Mesodermal cell (in vitro differentiated cells): ENCODE measurements around the gene TRAK1.

Experiments
- H3K27ac ChIP-seq: 2 replicates; pipeline ENCODE4 v1.7.0; 2013; ENCODE audit warnings: mild to moderate bottlenecking, low read depth, low read length, moderate library complexity; ENCODE audit not compliant: severe bottlenecking
- H3K36me3 ChIP-seq: 2 replicates; pipeline ENCODE4 v1.7.1; 2013; ENCODE audit warnings: mild to moderate bottlenecking, low read length, moderate library complexity; ENCODE audit not compliant: control insufficient read depth, insufficient read depth
- H3K4me1 ChIP-seq: one replicate; pipeline ENCODE4 v1.7.1; 2013; ENCODE audit warnings: mild to moderate bottlenecking, low read length; ENCODE audit not compliant: insufficient read depth, control insufficient read depth, poor library complexity, severe bottlenecking
- H3K4me3 ChIP-seq: 2 replicates; pipeline ENCODE4 v1.7.0; 2013; ENCODE audit warnings: low read length, control low read depth, mild to moderate bottlenecking; ENCODE audit not compliant: insufficient read depth, poor library complexity, severe bottlenecking; ENCODE audit errors: extremely low read depth
- H3K9me3 ChIP-seq: 2 replicates; pipeline ENCODE4 v1.7.1; 2013; ENCODE audit warnings: mild to moderate bottlenecking, low read length, moderate library complexity; ENCODE audit not compliant: control insufficient read depth
- WGBS, 2 experiments: methylation state at CpG; one replicate each; pipeline ENCODE4 v1.1.5; 2013; ENCODE audit warnings: missing lambda C conversion rate in 2 of 2; ENCODE audit not compliant: insufficient coverage in 2 of 2; 5-methylcytosine and 5-hydroxymethylcytosine counted together

TRAK1 gene

DNA sequence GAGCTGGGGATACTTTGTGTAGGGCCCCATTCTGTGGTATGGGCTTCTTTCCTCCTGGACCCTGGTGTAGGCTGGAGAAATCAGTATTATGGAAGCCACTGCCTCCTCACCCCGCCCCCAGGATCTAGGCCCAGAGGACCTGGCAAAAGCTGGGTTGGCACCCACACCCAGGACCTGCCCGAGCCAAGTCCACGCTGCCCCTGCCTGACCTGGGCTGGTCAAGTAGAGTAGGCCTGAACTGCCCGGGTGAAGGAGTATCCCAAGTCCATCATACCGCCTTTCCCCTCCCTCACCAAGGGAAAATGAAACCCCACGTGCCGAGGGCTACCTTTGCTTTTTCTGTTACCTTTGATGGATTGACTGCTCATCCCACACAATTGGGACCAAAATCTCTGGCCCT lies 37.7 kb upstream of the TRAK1 start:
- H3K4me1 ChIP-seq = peaks cover 18% of the 10 kb centered on the region
- H3K36me3 ChIP-seq = no peaks in the 10 kb centered on the region
- H3K4me3 ChIP-seq = no peak overlapping the region
- no peaks in the 10 kb centered on the region for H3K9me3 ChIP-seq
- 88 to 90% methylated on average over 3 to 6 of the region's 7 CpGs for WGBS, 2 experiments
- H3K27ac ChIP-seq = peak overlapping the region; percentile 53

DNA sequence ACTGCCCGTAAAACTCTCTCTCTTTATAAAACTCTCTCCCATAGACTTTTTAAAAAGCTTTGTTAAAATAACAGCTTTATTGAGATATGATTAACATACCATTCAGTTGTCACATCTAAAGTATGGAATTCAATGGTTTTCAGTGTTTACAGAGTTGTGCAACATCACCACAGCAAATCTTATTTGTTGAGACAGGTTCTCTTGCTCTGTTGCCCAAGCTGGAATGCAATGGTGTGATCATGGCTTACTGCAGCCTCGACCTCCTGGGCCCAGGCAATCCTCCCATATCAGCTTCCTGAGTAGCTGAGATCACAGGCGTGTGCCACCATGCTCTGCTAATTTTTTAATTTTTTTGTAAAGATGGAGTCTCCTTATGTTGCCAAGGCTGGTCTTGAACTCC lies 35.9 kb upstream of the TRAK1 start:
- Histone ChIP-seq H3K9me3 (no peaks in the 10 kb centered on the region), H3K36me3 (no peaks in the 10 kb centered on the region), H3K4me1 (peaks cover 18% of the 10 kb centered on the region), H3K27ac (no peak overlapping the region), H3K4me3 (no peak overlapping the region)
- WGBS, 2 experiments = 91 to 100% methylated on average over 1 to 2 of the region's 3 CpGs

DNA sequence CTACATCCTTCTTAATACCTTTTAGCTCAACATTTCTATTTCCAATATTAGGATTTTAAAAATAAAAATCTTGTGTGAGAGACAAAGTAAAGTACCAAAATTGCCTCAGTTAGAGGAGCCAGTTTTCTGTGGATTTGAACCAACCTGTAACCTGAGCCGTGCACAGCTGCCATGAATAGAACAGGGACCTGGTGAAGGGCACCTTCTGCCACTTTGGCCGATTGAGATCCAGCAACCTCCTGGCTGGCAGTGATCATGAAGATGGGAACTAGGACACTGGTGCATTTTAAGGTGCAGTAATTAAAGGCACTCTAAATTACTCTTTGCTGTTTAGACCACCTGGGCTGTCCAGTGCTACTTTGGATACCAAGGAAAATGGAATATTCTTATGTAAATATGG lies 34.3 kb upstream of the TRAK1 start:
- H3K4me3 ChIP-seq = no peak overlapping the region

GRCh38 chr3:42057561-42058211 lies 33.5 kb upstream of the TRAK1 start:
- WGBS, 2 experiments = 79 to 80% methylated on average over 5 to 6 of the region's 7 CpGs
- Histone ChIP-seq H3K27ac (no peak overlapping the region), H3K4me3 (no peak overlapping the region), H3K36me3 (no peaks in the 10 kb centered on the region), H3K9me3 (no peaks in the 10 kb centered on the region), H3K4me1 (peaks cover 15% of the 10 kb centered on the region)

More for the DNA sequence above, 34.3 kb upstream of the TRAK1 start:
- H3K36me3 ChIP-seq = no peaks in the 10 kb centered on the region
- 94 to 100% methylated on average over 1 to 2 of the region's 2 CpGs for WGBS, 2 experiments
- no peaks in the 10 kb centered on the region for H3K9me3 ChIP-seq
- peaks cover 17% of the 10 kb centered on the region for H3K4me1 ChIP-seq
- no peak overlapping the region for H3K27ac ChIP-seq

DNA sequence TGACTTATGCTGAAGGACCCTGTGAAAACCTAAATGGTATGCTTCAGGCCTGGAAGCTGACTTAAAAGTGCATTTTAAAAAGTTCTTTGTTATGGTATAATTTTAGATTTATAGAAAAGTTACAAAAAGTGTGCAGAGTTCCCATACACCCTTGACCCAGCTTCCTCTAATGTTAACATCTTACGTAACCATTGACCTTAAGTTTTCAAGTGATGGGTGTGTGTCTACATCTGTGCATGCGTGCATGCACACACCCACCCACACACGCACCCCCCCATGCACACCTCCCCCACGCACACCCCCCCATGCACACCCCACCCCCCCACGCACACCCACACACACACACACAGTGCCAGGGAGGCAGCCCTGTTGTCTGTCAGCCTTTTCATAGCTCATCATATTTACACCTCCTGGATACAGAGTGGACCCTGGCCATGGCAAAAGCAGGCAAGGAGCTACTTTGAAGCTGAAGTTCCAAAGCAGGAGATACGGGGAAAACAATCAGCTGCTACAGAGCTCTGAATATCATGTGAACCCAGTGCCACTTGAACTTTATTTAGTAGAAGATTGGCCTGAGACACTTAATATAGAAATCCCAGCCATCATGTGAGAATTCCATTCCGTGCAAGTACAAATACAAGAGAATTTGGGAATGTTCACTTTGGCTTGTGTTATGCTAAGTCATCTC lies 30.0 kb upstream of the TRAK1 start:
- 86 to 90% methylated on average over 1 of the region's 7 CpGs for WGBS, 2 experiments
- Histone ChIP-seq H3K4me3 (no peak overlapping the region), H3K9me3 (no peaks in the 10 kb centered on the region), H3K36me3 (no peaks in the 10 kb centered on the region), H3K27ac (peak overlapping the region; percentile 86), H3K4me1 (peaks cover 20% of the 10 kb centered on the region)

DNA sequence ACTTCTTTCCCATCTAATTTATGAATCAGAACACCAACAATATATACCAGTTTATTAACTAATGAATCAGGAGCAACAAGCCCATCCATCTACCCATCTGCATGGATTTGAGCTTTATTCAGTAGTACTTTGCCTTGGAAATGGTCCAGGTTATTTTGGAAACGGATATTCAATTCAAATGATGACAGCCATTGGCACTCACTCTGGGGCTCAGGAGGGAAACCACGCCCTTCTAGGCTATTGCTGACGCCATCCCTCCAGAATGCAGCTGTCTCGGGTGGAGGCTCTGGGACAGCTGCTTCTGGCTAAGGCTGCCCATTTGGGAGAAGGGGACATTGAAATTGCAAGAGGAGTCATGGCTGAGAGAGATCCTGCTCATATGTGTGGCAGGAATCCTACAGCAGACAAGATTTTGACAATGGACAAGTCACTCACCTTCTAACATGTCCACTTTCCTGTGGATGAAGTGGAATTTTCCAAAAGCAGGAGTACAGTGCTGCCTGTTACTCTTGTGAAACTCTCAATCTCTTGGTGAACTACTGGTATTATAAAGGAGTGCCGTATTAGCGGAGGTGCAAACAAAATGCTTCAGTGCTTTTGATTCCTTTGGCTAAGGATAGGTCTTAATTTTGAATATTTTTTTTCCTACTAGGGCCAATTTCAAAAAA lies 29.3 kb upstream of the TRAK1 start:
- WGBS, 2 experiments = 44 to 66% methylated on average over 4 to 6 of the region's 6 CpGs
- peak overlapping the region; percentile 86 for H3K27ac ChIP-seq
- H3K36me3 ChIP-seq = no peaks in the 10 kb centered on the region
- no peaks in the 10 kb centered on the region for H3K9me3 ChIP-seq
- H3K4me1 ChIP-seq = peaks cover 24% of the 10 kb centered on the region
- H3K4me3 ChIP-seq = no peak overlapping the region

GRCh38 chr3:42062464-42062863 lies 28.7 kb upstream of the TRAK1 start:
- 100% methylated on average over 1 of the region's 1 CpG; no CpG with 5 or more reads in 1 of the 2 experiments for WGBS, 2 experiments
- Histone ChIP-seq H3K9me3 (no peaks in the 10 kb centered on the region), H3K4me1 (peaks cover 26% of the 10 kb centered on the region), H3K36me3 (no peaks in the 10 kb centered on the region), H3K27ac (peak overlapping the region; percentile 86), H3K4me3 (no peak overlapping the region)

- WGBS, 2 experiments = 74 to 77% methylated on average over 3 to 4 of the region's 6 CpGs
- Histone ChIP-seq H3K9me3 (no peaks in the 10 kb centered on the region), H3K36me3 (no peaks in the 10 kb centered on the region), H3K4me1 (peaks cover 26% of the 10 kb centered on the region), H3K27ac (no peak overlapping the region), H3K4me3 (no peak overlapping the region)
Observed at GRCh38 chr3:42063888-42064287, 27.3 kb upstream of the TRAK1 start.

- 77 to 84% methylated on average over 3 to 7 of the region's 7 CpGs for WGBS, 2 experiments
Observed at GRCh38 chr3:42066516-42067181, 24.5 kb upstream of the TRAK1 start.

DNA sequence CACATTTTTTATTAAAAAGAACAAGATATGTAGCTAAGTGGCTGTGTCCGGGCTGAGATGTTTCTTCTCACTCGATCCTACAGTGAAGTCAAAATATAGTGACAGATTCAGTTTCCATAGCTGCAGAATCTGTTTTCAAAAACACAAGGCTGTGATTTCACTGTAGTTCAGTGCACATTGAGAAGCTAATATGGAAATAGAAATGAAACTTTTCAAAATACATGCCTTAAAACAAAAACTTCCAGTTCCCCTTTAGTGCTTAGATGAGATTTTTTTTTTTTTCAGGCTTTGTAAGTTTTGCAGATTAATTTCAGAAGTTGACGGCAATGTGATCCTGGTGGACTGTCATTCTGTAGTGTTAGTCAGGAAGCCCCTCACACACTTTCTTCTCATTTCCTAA lies 23.8 kb upstream of the TRAK1 start:
- WGBS, 2 experiments = 60 to 96% methylated on average over 1 to 3 of the region's 3 CpGs
- H3K36me3 ChIP-seq = no peaks in the 10 kb centered on the region
- H3K9me3 ChIP-seq = no peaks in the 10 kb centered on the region
- H3K4me1 ChIP-seq = peaks cover 37% of the 10 kb centered on the region
- no peak overlapping the region for H3K4me3 ChIP-seq
- peak overlapping the region; percentile 87 for H3K27ac ChIP-seq

More at GRCh38 chr3:42066516-42067181, 24.5 kb upstream of the TRAK1 start:
- H3K9me3 ChIP-seq = no peaks in the 10 kb centered on the region
- H3K27ac ChIP-seq = peak overlapping the region; percentile 87
- H3K4me1 ChIP-seq = peaks cover 36% of the 10 kb centered on the region
- no peak overlapping the region for H3K4me3 ChIP-seq
- H3K36me3 ChIP-seq = no peaks in the 10 kb centered on the region
